ENCODE data around the gene POLE4.
A peak's percentile ranks its signal among the peaks of the same experiment; 100 is the strongest.

POLE4 gene

DNA sequence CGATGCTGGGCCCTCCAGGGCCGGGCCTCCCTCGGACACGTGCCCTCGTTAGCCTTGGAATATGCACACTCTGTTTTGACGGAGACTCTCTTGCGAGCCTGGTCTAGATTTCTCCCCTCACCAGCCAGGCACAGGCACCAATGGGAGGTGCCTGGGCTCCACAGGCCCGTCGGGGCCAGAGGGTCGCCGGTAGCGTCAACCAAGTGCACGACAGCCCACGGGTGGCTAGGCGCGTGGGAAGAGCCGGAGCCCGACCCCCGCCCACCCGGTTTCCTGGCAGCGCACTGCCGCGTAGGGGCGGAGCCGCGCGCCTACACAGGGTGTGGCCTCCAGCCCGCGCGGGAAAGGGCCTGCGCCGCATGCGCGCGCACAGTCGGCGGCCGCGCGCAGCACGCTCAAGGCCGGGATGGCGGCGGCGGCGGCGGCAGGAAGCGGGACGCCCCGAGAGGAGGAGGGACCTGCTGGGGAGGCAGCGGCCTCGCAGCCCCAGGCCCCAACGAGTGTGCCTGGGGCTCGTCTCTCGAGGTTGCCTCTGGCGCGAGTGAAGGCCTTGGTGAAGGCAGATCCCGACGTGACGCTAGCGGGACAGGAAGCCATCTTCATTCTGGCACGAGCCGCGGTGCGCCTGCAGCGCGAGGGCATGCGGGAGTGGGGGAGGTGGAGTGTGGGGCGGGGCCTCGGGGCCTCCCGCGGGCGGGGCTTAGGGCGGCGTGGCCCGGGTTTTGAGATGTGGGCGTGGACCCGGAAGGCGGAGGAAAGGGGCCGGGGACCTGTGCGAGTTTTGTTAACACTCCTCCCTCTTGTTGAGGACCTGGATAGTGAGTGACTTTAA lies at the start of gene POLE4:
TSS of gene POLE4 (plus strand) at position 370 of the 832 bp plus-strand sequence. CDS start at position 407, 37 bp downstream.
- DNase-seq (ENCODE audit: low spot score), result peak; percentile 83

GRCh38 chr2:74908748-74909444 lies 49.5 kb upstream of the POLE4 start:
- peak; percentile 42 for DNase-seq (ENCODE audit: low spot score)

- no peak for DNase-seq (ENCODE audit: low spot score)
These were observed 48.2 kb upstream of the POLE4 start for GRCh38 chr2:74910245-74910644.

DNA sequence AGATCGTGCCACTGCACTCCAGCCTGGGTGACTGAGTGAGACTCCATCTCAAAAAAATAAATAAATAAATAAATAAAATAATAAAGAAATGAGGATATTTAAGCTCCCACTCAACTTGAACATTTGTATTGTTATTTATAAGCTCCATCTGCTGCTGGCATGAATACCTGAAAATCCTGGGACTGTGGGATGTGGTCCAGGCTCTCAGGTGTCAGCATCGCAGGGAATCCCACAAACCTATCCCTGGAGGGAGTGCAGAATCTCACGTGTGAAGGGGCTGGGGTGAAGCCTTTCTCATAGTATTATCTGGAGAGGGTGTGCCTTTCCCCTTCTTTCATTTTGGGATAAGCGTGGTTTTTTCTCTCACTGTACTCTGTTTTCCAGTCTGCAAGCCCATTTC lies 47.4 kb upstream of the POLE4 start:
- DNase-seq (ENCODE audit: low spot score), result no peak

DNA sequence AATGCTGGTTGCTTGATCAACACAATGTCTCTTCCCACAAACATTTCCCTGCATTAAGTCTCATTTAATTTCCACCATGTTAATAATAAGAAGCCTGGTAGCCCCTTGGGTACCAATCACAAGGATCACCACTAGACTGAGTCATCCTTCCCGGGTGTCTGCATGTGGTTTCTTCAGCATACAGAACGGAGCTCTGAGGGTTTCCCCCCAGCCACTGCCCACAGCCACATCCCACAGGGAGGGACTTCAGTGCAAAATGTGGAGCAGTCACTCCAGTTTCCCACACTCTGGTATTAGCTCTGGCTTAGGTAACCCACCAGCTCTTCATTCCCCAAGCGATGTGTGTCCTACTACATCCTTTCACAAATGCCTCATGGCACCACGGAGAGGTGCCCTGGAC lies 42.7 kb upstream of the POLE4 start:
- DNase-seq (ENCODE audit: low spot score), result no peak

GRCh38 chr2:74916394-74916793 lies 42.0 kb upstream of the POLE4 start:
- no peak for DNase-seq (ENCODE audit: low spot score)

DNA sequence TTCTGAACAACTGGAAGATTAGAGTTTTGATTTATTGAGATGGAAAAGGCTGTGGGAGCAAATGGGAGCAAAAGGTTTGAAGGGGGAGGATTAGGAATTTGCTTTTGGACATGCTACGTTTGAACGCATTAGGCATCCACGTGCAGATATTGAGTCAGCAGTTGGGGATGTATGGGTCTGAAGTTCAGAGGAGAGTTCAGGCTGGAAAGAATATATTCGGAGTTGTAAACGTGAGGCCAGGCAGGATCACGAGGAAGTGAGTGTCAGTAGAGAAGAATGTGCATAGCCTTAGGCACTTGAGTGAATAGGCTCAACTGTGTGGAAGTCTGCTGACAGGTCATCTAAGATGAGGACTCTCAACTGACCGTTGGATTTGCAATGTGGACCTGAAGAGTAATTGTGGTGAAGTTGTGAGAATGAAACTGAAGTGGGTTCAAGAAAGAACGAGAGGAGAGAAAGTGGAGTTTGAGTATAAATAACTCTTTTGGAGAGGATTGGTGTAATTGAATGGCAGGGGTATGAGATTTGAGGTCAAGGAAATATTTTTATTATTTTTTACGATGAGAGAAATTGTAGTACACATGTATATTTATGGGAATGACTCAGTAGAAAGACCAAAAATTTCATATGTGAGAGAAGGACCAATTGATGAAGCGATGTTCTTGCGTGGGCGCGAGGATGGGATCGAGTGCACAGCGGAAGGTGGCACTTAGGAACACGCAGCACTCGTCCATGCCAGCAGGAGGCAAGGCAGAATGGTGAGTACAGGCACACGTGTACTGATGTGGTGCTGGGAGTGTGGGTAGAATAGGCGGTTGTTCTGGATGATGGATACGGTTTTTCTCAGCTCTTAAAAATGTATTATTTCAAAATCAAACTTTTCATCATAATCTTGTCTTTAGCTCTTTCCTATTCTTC lies 40.5 kb upstream of the POLE4 start:
- no peak for DNase-seq (ENCODE audit: low spot score)

DNA sequence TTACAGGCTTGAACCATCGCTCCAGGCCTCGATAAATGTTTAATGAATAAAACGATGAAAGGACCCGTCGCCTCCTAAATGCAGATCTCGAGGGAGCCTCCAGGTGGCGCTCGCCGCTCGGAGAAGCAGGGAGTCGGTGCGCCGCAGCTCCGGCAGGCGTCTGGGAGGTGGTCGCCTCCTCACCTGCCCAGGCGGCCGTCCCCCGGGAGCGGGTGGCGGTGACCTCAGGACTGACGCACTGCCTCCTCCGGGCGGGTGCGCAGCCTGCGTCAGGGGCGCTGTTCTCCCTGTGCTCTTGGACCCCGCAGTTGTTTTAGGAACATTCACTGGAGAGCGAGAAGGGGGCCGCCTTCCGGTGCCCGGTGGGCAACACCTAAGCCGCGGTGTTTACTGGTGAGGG lies 38.6 kb upstream of the POLE4 start:
- peak; percentile 53 for DNase-seq (ENCODE audit: low spot score)

DNA sequence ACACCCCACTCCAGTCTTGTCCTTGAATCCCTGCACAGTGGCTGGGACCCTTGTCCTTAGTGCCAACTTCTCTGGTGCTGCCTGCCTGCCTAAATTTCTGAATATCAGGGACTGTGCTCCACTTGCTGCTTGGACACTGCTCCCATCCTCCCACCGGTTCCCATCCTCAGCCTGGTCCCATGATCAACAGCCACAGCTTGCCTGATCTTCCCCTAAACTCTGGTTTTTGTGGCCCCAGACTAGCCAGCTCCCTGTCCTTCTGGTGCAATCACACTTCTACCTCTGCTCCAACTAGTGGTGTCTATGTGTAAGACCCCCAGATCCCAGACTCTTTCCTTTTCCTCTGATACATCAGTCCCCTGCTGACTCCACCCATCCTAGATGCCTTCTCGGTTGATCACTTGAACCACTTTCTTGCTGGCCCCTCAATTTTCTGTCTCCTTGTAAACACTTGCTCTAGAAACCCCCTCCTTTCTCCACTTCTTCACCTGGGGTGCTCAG lies 37.2 kb upstream of the POLE4 start:
- no peak for DNase-seq (ENCODE audit: low spot score)

DNA sequence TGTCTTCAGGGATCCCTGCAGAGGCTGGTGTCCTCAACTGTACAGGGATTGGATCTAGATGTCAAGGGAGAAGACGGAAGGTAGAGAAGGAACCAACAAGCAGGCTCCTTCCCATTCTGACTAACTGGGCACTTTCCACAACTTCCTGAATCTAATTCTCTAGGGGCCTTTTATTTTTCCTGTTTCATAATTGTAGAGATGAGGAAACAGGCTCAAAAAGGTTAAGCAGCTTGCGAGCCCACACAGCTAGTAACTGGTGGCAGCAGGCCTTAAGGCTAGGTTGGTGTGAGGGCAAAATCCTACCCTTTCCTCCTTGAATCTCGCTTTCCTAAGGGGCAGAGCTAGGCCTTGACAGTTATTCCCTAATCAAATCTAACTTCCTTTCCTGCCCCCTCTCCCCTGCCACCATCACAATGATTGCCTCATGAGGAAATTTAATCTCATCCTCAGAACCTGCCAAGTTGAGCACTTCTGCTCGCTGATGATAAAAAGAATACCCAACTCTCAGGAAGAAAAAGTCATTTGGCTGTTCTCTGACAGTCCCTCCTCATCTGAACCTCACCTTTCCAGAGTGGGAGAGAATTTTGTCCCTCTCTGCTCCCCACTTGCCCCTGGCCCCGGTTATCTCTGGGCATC lies 35.7 kb upstream of the POLE4 start:
- DNase-seq (ENCODE audit: low spot score), result no peak

DNA sequence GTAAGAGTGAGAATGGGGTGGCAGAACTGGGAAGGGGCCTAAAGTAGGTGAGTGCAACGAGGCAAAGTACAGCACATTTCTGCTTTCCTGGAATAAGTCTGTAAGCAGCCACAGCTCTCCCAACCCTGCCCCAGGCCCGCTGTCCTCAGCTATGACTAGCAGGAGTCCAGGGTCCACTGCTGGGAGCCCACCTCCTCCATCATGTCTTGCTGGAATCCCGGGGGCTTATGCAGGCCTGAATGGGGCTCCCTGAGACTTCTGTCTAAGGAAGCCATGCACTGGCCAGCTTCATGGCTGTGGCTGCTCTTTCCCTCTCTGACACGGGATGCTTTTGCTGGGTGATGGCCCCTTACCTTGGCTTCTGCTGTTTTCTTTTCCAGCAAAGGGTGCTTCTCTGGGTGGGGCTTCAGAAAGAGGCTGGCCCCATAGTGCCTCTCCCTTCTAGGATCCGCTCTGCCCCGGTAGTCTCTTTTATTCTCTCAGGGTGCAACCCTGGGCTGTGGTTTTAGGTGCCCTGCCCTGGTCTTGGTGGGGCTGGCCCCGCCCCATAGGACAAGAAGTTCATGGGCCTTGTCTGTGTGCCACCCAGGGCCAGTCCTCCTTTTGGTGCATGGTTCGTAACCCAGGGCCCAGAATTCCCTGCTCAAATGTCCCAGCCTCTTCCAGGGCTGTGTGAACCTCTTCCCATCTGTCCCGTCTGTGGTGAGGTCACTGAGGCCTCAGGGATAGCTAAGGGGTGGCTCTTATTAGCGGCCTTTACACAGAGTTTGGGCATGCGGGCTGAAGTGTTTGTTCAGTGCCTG lies 33.8 kb upstream of the POLE4 start:
- DNase-seq (ENCODE audit: low spot score), result no peak

- DNase-seq (ENCODE audit: low spot score), result no peak
These were observed 33.1 kb upstream of the POLE4 start for GRCh38 chr2:74925361-74925786.

DNA sequence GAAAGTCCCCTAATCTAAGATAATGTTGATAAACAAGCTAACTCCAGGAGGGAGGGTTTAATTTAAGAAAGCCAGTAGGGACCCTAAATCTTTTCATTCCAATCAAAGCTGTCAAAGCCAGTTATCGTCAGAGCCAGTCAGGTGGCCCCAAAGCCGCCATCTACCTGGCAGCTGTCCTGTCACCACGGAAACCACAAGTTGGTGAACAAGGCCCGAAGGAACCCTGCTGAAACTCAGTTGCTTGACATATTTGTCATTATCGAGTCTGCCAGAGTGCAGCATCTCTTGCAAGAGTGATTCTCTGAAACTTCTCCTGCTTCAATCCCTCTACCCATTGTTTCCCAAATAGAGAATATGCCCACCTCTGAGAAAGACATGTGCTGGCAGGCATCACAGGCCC lies 30.8 kb upstream of the POLE4 start:
- DNase-seq (ENCODE audit: low spot score), result no peak

- DNase-seq (ENCODE audit: low spot score), result no peak
These were observed 27.5 kb upstream of the POLE4 start for GRCh38 chr2:74930811-74931486.

GRCh38 chr2:74931940-74932339 lies 26.5 kb upstream of the POLE4 start:
- DNase-seq (ENCODE audit: low spot score), result no peak

- no peak for DNase-seq (ENCODE audit: low spot score)
These were observed 22.5 kb upstream of the POLE4 start for GRCh38 chr2:74935975-74936391.

DNA sequence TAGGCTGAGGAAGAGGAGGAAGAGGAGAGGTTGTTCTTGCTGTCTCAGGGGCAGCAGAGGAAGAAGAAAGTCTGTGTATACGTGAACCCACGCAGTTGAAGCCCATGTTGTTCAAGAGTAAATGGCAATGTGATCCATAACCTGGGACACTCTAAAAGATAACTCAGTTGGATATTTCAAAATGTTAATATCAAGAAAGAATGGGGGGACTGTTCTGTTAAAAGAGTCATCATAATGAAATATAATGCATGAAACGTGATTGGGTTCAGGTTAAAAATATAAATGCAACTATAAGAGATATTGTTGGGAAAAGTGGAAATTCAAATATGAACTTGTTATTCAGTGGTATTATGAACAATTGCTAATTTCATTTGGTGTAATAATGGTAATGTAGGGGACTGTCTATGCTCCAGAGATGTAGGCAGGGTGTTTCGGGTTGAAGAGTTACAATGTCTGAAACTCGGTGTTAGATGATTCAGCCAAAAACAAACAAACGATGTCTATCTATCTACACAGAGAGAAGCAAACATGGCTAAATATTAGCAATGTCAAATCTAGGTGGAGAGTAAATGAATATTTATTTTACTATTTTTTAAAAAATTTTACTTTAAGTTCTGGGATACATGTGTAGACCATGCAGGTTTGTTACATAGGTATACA lies 21.1 kb upstream of the POLE4 start:
- no peak for DNase-seq (ENCODE audit: low spot score)

- no peak for DNase-seq (ENCODE audit: low spot score)
These were observed 20.2 kb upstream of the POLE4 start for GRCh38 chr2:74938264-74938663.

GRCh38 chr2:74939919-74940812 lies 18.3 kb upstream of the POLE4 start:
- no peak for DNase-seq (ENCODE audit: low spot score)

All from LoVo (cell line).